ENCODE data around the gene MSANTD7. TPM values are rescaled to one million over a fixed set of nuclear protein-coding genes. Genes with fewer than 3 reads are reported as not detected.

Gene MSANTD7
- total RNA-seq, 4 donors from 2014 or later, result 5.4 to 11.1 (median 8.0) TPM

DNA sequence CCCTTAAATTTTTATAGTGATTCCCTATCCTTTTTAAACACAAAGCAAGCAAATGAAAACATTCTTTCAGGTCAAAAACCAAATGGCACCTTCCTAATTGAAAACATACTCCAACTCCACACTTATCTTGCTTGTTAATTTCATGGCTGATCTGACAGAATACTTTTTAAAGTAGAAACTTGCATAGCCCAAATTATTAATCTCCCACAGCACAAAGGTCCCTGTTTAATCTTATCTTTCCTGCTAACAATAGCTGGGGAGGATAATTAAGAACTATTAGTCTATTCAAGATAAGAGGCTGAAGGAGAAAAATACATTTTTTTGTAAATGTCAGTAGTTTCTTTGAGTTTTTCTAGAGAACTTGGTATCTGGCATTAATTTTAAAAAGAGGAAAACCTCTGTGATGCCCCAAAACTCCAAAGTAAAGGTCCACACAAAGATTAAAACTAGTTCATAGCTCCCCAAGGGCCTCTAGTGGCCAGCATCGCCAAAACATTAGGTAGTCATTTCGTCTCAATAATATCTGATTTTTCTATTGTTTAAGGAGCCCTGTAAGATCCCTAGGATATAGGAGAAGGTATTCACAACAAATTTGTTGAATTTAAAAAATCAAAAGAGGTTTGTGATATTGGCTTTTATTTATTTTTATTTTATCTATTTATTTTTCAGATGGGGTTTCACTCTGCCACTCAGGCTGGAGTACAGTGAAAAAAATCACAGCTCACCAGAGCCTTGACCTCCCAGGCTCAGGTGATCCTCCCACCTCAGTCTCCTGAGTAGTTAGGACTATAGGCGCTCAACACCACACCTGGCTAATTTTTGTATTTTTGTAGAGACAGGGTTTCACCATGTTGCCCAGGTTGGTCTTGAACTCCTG, 15.0 kb upstream of the MSANTD7 start:
- WGBS, result 30% methylated on average over 3 of the region's 3 CpGs
- DNase-seq (ENCODE audit: extremely low spot score), result no peak
- Histone ChIP-seq H3K27me3 (no peaks in the 10 kb centered on the region), H3K27ac (replicated peaks in 1 of 4) (no peak overlapping the region), H3K9me3 (no peaks in the 10 kb centered on the region), H3K4me3 (no peak overlapping the region), H3K4me1 (no peaks in the 10 kb centered on the region), H3K36me3 (no peaks in the 10 kb centered on the region)
- intact Hi-C loops (cut with DNase I), result loop anchor here (5.0 kb wide), 2 partner anchors 286 to 326 kb away; no protein-coding TSS in a partner anchor
- TF ChIP-seq, protein P1, sequence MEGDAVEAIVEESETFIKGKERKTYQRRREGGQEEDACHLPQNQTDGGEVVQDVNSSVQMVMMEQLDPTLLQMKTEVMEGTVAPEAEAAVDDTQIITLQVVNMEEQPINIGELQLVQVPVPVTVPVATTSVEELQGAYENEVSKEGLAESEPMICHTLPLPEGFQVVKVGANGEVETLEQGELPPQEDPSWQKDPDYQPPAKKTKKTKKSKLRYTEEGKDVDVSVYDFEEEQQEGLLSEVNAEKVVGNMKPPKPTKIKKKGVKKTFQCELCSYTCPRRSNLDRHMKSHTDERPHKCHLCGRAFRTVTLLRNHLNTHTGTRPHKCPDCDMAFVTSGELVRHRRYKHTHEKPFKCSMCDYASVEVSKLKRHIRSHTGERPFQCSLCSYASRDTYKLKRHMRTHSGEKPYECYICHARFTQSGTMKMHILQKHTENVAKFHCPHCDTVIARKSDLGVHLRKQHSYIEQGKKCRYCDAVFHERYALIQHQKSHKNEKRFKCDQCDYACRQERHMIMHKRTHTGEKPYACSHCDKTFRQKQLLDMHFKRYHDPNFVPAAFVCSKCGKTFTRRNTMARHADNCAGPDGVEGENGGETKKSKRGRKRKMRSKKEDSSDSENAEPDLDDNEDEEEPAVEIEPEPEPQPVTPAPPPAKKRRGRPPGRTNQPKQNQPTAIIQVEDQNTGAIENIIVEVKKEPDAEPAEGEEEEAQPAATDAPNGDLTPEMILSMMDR (IDR thresholded peaks at IDR 0.05), result peak; percentile 42 to 52 (median 51)
- no peak for TF ChIP-seq POLR2AphosphoS5 (IDR thresholded peaks at IDR 0.05)

DNA sequence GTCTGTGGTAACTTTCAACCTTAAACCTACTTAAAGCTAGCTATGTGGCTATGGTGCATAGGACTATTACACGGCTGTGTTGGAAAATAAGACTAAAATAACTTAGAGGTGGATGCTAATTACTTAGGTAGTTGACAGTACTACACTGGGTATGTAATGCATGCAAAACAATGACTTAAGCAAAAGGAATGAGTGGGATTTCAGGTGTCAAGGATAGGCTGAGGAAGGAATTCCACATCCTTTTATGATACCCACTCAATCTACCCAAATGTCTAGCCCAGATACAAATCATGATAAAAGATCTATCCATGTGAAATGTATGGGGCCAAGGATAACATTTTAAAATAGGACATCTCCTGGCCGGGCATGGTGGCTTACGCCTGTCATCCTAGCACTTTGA, 14.1 kb upstream of the MSANTD7 start:
- no peaks in the 10 kb centered on the region for H3K9me3 ChIP-seq
- no peak overlapping the region for H3K4me3 ChIP-seq
- no peaks in the 10 kb centered on the region for H3K27me3 ChIP-seq
- TF ChIP-seq POLR2A (IDR thresholded peaks at IDR 0.05; ENCODE audit: low read depth) (no peak), POLR2AphosphoS5 (IDR thresholded peaks at IDR 0.05) (no peak), EP300 (IDR thresholded peaks at IDR 0.05) (no peak)
- TF ChIP-seq, protein P1 (IDR thresholded peaks at IDR 0.05), result no peak
- no peaks in the 10 kb centered on the region for H3K36me3 ChIP-seq
- 75% methylated on average over 3 of the region's 3 CpGs for WGBS
- intact Hi-C loops (cut with DNase I), result loop anchor here (5.0 kb wide), 2 partner anchors 287 to 327 kb away; no protein-coding TSS in a partner anchor
- H3K27ac ChIP-seq (replicated peaks in 1 of 4), result no peak overlapping the region
- DNase-seq (ENCODE audit: extremely low spot score), result no peak
- no peaks in the 10 kb centered on the region for H3K4me1 ChIP-seq

GRCh38 chr10:14826076-14826829, 11.9 kb upstream of the MSANTD7 start:
- no peak for TF ChIP-seq EP300 (IDR thresholded peaks at IDR 0.05)
- Histone ChIP-seq H3K36me3 (no peaks in the 10 kb centered on the region), H3K27me3 (no peaks in the 10 kb centered on the region), H3K4me1 (no peaks in the 10 kb centered on the region), H3K27ac (replicated peaks in 1 of 4) (no peak overlapping the region), H3K4me3 (no peak overlapping the region), H3K9me3 (no peaks in the 10 kb centered on the region)
- WGBS, result 80% methylated on average over 1 of the region's 1 CpG
- intact Hi-C loops (cut with DNase I), result no loop called here
- DNase-seq (ENCODE audit: extremely low spot score), result no peak

GRCh38 chr10:14833106-14833505, 5.0 kb upstream of the MSANTD7 start:
- WGBS, result 83% methylated on average over 3 of the region's 3 CpGs
- peaks cover 7 to 11% (median 9%) of the 10 kb centered on the region in 4 donors for H3K4me1 ChIP-seq
- TF ChIP-seq, protein P1 (IDR thresholded peaks at IDR 0.05), result no peak
- no peak for TF ChIP-seq EP300 (IDR thresholded peaks at IDR 0.05)
- TF ChIP-seq POLR2AphosphoS5 (IDR thresholded peaks at IDR 0.05), result no peak
- no peak for TF ChIP-seq POLR2A (IDR thresholded peaks at IDR 0.05; ENCODE audit: low read depth)
- no peaks in the 10 kb centered on the region for H3K27me3 ChIP-seq
- H3K4me3 ChIP-seq, result no peak overlapping the region
- intact Hi-C loops (cut with DNase I), result no loop called here
- peak; percentile 62 for DNase-seq (ENCODE audit: extremely low spot score)
- H3K36me3 ChIP-seq, result no peaks in the 10 kb centered on the region
- H3K9me3 ChIP-seq, result no peaks in the 10 kb centered on the region
- no peak overlapping the region for H3K27ac ChIP-seq (replicated peaks in 1 of 4)

DNA sequence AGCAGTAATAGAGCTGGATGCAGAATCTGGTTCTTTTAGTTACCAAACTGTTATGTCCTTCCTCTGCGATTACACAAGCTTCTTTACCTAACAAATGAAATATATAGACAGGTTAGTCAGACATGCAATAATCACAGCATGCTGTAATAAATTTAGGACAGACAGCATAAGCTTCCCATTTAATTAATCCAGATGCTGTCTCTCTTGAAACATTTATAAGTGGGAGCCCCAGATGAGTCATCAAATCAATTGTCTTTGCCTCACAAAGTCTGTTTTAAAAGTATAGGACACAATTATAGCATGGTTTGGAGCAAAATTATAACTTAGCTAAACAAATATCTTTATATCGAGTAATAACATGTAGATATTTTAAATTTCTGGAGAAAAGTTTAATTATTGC, 1.9 kb upstream of the MSANTD7 start:
- H3K4me3 ChIP-seq, result no peak overlapping the region
- peaks cover 0 to 6% (median 2%) of the 10 kb centered on the region in 4 donors for H3K36me3 ChIP-seq
- TF ChIP-seq POLR2A (IDR thresholded peaks at IDR 0.05; ENCODE audit: low read depth) (no peak), POLR2AphosphoS5 (IDR thresholded peaks at IDR 0.05) (no peak), EP300 (IDR thresholded peaks at IDR 0.05) (no peak)
- TF ChIP-seq, protein P1 (IDR thresholded peaks at IDR 0.05), result no peak
- H3K9me3 ChIP-seq, result no peaks in the 10 kb centered on the region
- peaks cover 17 to 22% (median 19%) of the 10 kb centered on the region in 4 donors for H3K4me1 ChIP-seq
- DNase-seq (ENCODE audit: extremely low spot score), result no peak
- no peaks in the 10 kb centered on the region for H3K27me3 ChIP-seq
- intact Hi-C loops (cut with DNase I), result loop anchor here (5.0 kb wide), 3 partner anchors 41 to 234 kb away; partner anchors contain the start of gene SUV39H2
- peak overlapping the region in 3 of 4 donors; percentile 95 to 96 (median 96) for H3K27ac ChIP-seq (replicated peaks in 1 of 4)
- WGBS, result 92% methylated on average over 2 of the region's 2 CpGs

Measured in esophagus muscularis mucosa (tissue), 4 donors.